GM19240 (cell line): ENCODE data around the gene MFRP.

Experiments
- DNase-seq: peaks from one replicate; pipeline ENCODE4 v3.0.0; 2011; ENCODE audit warnings: low spot score; ENCODE audit not compliant: insufficient read length

The MFRP gene

DNA sequence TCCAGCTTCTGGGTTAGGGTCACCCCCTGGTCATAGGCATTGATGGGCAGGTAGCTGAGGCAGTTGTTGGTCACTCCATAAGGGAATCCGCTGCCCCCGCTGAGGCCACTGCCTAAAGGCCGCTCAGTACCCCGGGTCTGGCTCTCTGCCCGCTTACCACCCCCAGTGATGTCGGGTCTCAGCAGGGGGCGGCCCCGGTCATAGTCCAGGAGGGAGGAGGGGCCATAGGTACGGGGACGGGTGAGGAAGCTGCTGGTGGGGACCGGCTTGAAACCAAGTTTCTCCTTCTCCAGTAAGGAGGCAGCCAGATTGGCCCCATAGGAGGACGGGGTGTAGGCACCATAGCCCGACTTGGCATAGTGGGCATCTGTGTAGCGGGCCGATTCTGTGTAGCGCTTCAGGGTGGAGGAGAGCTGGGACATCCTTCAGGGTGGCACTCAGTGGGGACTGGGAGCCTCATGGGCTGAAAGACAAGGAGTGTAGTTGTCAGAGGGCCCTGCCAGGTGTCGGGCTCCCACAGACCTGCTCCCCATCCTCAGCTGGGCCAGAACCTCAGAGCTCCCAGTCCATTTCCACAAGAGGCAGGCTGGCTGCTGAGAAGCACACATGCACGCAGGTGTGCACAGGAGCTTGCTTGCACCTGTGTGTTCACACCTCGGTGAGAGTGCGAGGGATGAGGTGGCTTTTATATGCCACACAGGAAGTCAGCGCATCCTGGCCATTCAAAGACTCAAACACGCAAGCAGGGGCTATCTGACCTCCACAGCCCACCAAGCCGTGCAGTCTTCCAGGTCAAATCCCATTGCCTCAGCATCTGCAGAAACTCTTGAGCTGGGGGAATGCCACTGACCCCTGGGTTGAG, 26.8 kb upstream of the MFRP start:
- no peak for DNase-seq

DNA sequence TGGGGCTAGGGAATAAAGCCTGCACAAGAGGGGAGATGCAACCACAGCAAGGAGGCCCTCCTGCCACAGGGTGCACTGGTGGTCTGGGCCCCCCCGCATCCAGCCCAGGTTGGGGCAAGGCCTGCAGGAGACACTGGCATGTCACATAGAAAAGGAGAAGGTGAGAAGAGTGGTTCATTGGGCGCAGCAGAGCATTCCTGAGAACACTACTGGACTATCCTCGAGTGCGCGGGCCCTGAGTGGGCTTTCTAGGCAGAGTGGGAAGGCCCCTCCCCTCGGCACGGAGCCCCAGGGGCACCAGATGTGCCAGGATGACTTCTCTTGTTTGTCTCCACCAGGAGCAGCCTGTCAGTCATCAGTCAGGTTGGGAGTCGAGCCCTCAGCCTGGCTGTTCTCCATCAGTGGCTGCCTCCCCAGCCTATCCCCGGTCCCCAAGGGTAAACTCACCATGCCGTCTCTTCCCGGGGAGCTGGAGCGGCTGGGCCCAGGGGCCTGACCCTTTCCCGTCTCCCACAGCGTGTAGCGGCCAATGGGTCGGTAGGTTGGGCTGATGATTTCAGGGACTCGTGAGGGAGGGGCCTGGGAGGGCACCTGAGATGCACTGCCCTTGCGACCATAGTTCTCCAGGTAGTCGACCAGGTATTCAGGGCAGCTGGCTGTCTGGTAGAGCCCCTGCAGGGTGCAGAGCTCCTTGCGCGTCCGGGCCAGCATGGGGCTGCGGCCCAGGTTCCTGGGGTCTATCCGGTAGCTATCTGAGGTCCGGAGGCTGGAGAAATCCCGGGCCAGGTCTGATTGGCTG, 26.0 kb upstream of the MFRP start:
- no peak for DNase-seq

DNA sequence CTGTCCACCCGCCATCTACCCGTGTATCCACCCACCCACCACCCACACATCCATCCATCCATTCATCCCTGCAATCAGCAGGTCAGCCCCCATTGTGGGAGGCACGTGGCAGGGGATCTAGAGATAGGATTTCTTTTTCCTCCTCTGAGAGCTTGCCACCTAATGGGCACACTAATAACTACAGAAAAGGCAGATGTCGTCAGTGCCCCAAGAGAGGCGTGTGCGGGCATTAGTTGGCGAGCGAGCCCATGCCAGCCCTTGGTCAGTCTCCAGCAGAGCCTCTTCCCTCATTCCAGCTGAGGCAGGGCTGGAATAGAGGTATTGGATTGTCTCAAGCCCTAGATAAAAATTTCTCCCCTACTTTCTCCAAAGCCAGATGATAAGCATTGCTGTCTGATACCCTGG, 25.3 kb upstream of the MFRP start:
- no peak for DNase-seq

DNA sequence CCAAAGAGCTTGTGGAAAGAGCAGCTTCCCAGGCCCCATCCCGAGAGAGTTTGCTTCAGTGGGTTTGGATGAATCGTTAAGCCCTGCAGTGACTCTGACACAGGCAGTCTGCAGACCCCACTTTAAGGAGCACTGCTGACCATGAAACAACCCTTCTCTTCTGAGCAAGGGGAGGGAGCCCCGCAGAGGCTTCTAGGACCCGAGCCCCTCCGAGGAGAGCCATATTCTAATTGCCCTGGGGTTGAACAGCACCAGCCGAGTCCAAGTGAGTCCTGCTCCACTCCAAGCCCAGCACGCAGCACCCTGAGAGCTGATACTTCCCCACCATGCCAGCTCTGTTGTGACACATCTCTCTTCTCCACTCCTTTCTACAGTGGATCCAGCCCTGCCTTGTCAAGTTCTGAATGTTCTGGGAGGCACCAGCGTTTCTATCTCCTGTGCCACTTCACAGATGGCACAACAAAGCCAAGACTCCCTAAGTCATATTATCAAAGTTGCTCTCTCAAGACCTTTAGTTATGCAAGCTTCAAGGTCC, 24.6 kb upstream of the MFRP start:
- no peak for DNase-seq

DNA sequence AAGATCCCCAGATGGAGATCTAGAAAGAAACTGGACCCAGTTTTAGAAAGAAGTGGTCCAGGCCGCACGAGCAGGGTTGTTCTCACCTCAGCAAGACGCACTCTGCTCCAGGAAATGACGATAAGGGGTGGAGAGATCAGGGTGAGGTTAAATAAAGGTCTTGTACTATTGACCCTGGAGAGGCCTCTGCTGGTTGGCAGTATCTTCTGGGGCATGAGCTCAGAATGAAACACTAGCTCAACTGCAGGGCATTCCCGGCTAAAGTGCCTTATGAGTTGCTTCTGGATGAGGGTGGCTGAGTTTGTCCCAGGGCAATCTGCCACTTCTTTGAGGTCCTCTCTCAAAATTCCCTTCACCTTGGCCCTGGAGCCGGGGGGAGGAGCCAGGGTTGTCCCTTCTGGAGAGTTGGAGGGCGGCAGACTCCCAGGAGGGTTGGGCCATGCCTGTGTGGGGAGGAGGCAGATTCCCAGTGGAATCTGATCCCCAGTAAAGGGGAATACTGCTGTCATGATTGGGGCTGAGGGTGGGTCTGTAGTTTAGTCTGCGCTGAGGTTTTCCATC, 24.1 kb upstream of the MFRP start:
- no peak for DNase-seq

DNA sequence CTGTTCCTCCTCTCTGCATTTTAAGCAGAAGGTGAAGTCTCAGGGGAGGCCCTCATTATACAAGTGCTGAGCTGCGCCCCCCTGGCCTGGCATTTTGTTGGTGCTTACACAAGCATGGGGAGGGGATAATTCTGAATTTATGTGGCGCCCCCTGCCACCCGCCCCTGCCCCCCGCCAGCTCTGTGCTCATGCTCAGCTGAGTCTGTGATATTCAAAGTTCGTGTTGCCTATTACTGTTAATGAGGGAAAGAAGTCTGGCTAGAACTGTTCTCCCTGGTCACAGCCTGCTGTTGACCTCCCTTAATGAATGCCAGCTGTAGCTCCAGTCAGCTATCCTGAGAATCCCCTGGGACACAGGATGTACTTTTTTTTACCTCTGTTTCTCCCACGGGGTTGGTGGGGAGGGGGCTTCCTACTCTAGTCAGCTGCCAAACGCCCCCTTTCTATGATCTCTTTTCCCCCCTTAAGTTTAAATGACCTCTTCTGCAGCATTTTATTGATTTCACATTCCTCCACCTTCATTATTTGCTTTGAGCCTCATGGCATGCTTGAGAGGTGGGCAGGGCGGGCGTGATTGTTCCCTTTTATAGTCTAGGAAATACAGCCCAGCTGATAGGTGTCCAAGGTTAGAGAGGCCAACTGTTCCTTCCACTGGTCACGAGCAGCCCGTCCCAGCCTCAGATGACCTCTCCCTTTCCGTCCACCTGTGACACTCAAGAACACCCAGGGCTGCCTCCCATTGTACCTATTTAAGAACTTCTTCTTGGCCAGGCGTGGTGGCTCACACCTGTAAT, 22.8 kb upstream of the MFRP start:
- DNase-seq = no peak

DNA sequence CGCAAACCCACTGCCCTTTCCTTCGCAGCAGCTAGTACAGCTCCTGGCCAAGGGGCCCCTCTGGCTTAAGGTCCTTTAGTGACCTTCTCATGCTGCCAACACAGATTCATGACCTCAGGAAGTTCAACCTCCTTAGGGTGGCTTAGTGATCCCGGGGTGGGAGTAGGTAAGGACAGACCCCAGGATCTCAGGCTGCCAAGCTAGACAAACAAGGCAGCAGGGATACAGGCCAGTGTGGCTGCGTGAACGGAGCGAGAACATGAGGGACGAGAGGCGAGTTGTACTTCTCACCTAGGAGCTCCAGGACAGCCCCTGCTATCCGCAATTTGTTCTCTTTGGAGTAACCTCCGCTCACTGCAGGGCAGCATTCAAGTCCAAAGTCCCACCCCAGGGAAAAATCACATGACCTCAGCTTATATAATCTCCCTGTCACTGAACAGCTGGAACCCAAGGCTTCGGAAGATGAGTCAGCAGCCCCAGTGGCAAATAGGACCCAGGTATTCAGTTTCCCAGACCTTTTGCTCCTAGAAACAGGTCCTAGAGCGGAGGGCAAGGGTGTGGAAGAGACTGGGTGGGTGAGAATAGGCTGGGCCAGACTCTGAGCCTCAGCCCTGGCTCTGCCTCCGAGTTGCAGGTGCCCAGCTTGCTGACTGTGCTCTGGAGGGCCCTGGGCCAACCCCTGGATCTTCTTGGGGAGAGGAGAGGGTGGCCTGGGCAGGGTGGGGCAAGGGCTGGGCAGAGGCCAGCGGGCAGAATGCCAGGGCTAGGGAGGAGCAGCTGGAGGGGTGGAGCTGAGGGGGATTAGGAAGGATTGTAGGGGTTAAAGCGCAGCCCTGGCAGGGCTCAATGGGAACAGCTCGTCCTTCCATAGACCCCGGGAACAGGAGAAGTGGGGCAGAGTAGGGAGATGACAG, 21.9 kb upstream of the MFRP start:
- DNase-seq = no peak

DNA sequence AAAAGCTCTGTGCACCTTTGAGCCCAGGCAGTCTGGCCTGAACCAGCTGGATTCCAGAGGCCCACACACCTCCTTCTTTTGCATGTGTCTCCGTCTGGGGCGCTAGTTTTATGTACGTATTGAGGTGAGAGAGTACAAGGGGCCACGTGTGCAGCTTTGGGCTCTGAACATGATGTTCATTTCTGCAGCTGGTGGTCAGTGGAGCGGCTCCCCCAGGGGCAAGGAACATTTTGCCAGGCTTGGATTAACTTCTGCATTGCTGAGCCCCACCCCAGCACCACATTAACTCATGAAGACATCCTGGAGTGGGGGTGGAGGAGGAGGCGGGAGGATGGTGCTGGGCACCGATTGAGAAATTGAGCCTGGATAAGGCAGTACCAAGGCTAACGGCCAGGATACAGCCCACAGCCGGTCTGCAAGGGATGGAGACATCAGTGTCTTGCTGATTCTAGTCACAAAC, 21.2 kb upstream of the MFRP start:
- DNase-seq = no peak

DNA sequence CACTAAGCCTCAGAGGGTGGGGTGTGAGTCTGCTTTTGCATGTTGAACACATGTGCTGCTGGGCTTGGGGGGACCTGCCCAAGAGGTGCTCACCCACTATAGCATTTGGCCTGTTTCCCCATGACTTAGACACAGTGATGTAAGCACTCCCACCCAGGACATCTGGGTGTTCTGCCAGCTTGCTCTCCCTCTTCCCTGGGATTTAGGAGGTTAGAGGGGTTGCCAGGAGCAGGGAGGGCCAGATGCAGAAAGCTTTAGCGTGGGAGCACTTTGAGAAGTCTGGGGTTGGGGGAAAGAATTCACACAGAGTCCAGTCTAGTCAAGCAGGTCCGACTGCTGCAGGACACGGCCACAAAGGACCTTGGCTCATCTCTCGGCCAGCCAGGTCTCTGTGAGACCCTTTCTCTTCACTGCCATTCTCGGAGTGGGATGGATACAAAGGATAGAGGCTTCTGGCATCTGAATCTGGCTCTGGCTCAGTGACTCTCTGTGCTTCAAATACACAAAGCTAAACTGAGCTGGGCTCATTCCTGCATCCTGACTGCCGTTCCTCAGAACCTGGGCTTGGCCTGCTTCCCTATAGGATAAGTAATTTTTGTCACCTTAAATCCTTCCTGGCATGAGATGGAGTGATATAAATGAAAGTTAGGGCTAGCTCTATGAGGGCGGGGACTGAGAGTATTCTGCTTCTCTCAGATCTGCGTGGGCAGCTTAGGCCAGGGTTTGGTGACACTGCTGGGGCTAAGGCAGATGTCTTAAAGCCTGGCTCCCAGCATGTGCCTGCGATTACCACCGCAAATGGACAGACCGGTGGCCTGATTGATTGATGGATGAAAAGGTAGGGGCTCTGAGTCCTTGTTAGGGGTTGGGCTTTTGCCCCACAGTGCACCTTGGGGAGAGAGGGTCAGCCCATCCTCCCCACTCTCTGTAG, 20.4 kb upstream of the MFRP start:
- DNase-seq = no peak

DNA sequence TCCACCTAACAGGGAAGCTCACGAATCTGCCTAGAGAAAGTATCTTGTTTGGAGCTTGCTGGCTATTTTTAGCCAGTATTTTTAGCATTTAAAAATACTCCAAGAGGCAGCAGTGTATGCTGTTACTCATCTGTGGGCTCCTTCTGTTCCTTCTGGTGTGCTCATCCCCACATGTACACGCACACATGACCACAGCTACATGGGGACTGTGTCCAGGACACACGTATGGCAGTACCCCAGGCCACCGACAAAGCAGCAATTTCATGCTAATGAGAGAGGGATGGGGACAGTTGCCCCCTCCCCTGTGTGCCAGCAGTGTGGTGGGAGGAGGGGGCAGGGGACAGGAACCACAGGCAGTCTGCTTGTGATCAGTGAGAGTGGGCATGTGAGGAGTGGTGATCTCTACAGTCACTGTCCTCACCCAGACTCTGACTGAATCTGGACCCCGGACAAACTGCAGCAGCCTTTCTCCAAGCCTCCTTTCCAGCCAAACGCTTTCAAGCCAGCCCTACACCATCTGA, 18.6 kb upstream of the MFRP start:
- DNase-seq = no peak

DNA sequence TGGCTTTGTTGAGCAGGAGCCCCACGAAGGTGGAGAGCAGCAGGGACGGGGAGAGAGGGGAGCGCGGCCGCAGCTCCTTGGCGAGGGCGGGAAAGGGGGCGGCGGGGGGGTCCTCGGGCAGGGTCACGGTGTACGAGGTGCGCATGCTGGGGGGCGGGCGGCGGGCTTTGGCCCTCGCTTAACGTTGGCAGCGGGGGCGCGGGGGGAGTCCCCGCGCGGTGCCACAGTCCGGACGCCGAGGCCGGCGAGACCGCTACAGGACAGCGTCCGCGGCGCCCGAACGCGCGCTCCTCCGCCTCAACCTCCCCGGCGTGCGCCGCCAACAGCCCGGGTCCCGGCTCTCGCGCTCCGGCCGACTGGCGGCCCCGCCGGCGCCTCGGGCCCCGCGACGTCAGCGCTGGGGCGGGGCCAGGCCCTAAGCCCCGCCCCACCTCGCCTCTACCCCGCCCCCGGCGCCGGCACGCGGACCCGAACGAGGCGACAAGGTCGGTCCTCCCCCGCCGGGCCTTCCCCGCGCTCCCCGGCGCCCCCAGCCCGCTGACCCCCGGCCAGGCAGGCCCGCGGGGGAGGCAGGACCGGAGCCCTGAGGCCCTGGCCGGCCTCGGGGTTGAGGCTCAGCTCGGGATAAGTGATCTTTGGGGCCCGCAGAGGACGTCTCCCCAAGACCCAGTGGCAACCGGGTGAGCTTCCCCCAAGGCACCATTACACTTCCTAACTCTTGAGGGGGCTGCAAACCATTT, 17.5 kb upstream of the MFRP start:
- peak; percentile 35 for DNase-seq

DNA sequence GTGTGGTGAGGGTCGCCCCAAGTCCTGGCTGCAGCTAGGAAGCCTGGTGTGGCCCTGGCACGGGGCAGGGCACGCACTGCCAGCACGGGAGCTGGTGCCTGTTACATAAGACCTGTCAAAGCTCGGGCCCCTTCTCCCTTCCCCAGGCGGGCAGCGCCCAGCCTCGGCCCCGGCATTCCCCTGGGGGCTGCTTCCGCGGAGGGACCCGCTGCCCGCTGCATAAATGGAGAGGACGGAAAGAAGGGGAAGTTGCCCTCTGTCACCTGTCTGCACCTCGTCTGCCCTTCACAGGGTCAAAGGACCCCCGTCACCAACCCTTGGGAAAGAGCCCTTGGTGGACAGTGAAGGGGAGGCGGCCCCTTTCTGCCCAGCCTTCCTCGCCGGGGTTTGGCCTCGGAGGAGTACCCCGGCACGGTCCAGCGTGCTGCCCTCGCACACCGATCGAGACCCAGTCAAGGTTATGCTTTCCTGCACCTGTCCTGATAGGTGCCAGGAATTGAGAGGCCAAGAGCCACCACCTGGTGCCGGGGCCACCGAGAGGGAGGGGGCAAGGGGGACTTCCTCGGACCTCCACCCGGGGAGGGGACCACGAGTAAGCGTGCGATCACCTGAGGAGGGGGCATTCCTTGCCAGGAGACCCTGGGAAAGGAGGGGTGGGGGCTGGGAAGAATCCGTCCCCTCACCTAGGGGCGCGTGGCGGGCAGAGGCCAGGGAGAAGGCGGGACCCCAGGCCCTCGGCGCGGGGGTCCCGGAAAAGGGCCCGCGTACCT, 16.8 kb upstream of the MFRP start:
- no peak for DNase-seq

DNA sequence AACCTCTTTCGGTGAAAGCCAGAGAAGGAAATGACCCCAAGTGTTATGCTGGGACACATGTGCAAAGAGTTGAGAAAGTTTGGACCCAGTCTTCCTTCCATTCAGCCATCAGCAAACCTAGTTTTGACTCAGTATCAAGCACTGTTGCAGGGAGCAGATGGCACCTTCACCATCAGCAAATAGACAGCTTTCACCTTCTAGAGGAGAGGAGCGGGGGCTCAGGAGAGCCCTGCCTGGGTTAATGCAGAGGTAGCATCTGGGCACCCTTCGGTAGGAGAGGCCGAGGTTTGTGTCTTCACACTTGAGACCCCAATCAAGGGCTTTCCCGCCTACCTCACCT, 16.2 kb upstream of the MFRP start:
- DNase-seq = no peak

DNA sequence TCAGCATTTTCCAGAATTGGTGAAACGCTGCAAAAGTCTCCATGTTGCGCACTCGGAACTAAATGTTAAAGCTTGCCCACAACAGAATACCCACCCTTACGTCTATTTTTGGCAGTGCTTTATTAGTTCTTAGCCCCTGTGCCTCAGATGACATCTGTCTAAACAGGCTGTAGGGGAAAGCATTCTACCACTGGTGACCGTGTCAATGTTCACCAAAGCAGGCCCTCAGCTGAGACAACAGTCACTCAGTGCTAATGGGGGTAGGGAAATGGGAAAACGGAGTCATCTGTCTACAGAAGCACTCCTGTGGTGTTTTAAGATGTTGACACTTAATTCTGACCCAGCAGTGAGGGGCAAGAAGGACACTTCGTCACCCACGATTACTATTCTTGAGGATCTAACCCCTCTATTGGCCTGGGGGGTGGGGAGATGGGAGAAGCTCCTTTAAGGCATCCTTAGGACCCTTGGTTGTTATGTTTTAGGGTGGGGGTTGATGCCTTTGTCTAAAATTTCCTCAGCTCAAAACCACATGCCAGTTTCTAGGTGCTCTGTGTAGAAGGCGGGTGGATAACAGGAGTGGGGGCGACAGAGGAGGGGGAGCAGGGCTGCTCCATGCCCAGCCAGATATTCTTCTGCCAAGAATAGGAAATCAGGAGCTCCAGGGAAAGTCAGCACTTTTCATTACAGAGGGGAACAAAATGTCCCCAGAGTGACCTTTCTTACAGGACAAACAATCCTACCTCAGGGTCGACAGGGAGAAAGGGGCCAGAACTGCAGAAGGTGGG, 15.6 kb upstream of the MFRP start:
- DNase-seq = no peak

DNA sequence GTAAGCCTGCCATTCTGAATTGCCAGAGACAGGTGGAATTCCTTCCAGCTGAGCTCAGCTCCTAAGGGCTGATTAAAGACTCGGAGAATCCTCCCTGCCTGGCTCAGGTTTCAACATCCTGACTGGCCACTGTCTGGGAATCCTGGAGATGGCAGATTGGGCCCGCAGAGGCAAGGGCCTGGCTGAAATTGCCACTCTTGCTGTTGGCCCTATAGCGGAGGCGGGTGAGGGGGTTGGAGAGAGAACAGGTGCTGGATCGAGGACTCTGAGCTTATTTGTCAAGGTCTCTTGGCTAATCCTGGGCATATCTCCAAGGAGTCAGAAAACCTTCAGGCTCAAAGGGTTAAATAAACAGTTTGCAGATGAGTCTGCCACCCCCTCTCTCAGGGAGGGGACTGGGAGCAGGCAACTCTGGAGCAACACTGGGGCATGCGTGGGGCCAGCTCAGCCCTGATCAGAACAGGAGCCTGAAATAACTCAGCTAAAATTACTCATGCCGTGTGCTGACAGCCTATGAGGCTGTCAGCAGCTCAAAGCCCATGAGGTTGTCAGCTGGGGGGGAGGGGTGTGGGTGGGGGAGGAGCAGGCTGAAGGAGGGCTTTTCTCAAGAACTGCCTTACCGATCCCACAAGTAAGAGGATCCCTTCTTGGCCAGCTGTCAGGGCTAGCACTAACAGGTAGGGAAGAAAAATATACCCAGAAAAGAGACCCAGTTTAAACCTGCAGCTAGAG, 14.7 kb upstream of the MFRP start:
- DNase-seq = no peak
